ENCODE results near the gene SNAI3. TPM values are rescaled to one million over a fixed set of nuclear protein-coding genes. Genes with fewer than 3 reads are reported as not detected.

Gene SNAI3
- total RNA-seq, 1 experiment from 2014 or later, result 2.2 TPM

DNA sequence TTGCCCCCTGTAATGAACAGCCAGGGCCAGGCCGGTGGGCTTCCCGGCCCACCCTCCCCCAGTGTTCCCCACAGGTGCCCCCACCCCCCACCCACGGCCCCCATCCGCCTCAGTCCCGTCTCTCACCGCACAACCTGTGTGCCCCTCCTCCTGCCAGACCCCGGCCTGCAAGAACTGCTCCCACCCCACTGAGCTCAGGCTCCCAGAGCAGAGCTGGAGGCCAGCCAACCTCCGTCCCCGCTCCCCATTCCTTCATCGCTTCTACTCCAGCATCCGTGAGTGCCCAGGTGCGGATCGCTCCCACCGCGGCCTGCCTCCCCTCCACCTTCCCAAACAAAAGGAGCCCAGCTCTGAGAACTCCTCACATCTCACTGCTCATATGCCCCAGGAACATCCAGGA is 27.6 kb downstream of the SNAI3 start:
- POLR2A ChIA-PET, result no interaction called here
- Histone ChIP-seq H4K20me1 (ENCODE audit: insufficient read depth) (no peaks in the 10 kb centered on the region), H3K4me1 (ENCODE audit: control insufficient read depth in 1 of 2, insufficient read depth in 2 of 2, low read length in 2 of 2) (peaks cover 0 to 11% of the 10 kb centered on the region in 2 experiments; a peak in 3 of 4 replicates), H3K9me3 (ENCODE audit: control insufficient read depth in 1 of 2, insufficient read depth in 1 of 2, low read depth in 1 of 2, low read length in 2 of 2) (no peaks in the 10 kb centered on the region), H3K27me3 (ENCODE audit: insufficient read depth, low read length) (no peaks in the 10 kb centered on the region), H3K9ac (ENCODE audit: low read length) (no peak overlapping the region), H2AFZ (ENCODE audit: low read depth, low read length, poor library complexity, severe bottlenecking) (no peak overlapping the region), H3K4me3 (replicated peaks in 1 of 2; ENCODE audit: low read depth in 1 of 2, low read length in 2 of 2) (no peak overlapping the region), H3K9me2 (ENCODE audit: insufficient read depth) (no peaks in the 10 kb centered on the region), H3K27ac (ENCODE audit: low read depth, low read length) (no peak overlapping the region), H3K36me3 (ENCODE audit: control insufficient read depth in 1 of 2, insufficient read depth in 2 of 2, low read length in 2 of 2) (peaks cover 4 to 6% of the 10 kb centered on the region in 2 experiments; a peak in 2 of 4 replicates), H3K79me2 (ENCODE audit: insufficient read depth, low read length) (peaks cover 33% of the 10 kb centered on the region), H3K4me2 (ENCODE audit: low read length) (no peak overlapping the region)
- TF ChIP-seq SRF (IDR thresholded peaks at IDR 0.05; ENCODE audit: low read depth) (no peak), ZNF274 (IDR thresholded peaks at IDR 0.05; ENCODE audit: low read depth, low read length) (no peak), CBX3 (IDR thresholded peaks at IDR 0.05; ENCODE audit: low read depth) (no peak), ELF1 (IDR thresholded peaks at IDR 0.05; ENCODE audit: borderline replicate concordance, low read depth) (no peak), RAD21 (IDR thresholded peaks at IDR 0.05; ENCODE audit: low read depth) (no peak), ZFX (IDR thresholded peaks at IDR 0.05) (no peak), POLR2A (IDR thresholded peaks at IDR 0.05; ENCODE audit: borderline replicate concordance, extremely low read depth, insufficient read depth, insufficient read length) (no peak), SP1 (IDR thresholded peaks at IDR 0.05; ENCODE audit: low read depth) (no peak), CEBPB (IDR thresholded peaks at IDR 0.05; ENCODE audit: low read depth) (no peak)
- TF ChIP-seq, protein P1, sequence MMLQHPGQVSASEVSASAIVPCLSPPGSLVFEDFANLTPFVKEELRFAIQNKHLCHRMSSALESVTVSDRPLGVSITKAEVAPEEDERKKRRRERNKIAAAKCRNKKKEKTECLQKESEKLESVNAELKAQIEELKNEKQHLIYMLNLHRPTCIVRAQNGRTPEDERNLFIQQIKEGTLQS (IDR thresholded peaks at IDR 0.05), result no peak
- TF ChIP-seq, protein P2, sequence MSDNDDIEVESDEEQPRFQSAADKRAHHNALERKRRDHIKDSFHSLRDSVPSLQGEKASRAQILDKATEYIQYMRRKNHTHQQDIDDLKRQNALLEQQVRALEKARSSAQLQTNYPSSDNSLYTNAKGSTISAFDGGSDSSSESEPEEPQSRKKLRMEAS (IDR thresholded peaks at IDR 0.05), result no peak
- TF ChIP-seq, protein P3, sequence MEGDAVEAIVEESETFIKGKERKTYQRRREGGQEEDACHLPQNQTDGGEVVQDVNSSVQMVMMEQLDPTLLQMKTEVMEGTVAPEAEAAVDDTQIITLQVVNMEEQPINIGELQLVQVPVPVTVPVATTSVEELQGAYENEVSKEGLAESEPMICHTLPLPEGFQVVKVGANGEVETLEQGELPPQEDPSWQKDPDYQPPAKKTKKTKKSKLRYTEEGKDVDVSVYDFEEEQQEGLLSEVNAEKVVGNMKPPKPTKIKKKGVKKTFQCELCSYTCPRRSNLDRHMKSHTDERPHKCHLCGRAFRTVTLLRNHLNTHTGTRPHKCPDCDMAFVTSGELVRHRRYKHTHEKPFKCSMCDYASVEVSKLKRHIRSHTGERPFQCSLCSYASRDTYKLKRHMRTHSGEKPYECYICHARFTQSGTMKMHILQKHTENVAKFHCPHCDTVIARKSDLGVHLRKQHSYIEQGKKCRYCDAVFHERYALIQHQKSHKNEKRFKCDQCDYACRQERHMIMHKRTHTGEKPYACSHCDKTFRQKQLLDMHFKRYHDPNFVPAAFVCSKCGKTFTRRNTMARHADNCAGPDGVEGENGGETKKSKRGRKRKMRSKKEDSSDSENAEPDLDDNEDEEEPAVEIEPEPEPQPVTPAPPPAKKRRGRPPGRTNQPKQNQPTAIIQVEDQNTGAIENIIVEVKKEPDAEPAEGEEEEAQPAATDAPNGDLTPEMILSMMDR (IDR thresholded peaks at IDR 0.05 in 2 of 3, conservative IDR thresholded peaks at IDR 0.05 in 1 of 3; ENCODE audit: borderline replicate concordance in 1 of 3, insufficient read depth in 1 of 3, low read depth in 2 of 3, low read length in 2 of 3), result no peak
- intact Hi-C loops (cut with micrococcal nuclease), result no loop called here
- ATAC-seq (no peak), DNase-seq (ENCODE audit: low read depth, low spot score) (no peak)
- CTCF ChIA-PET, result interaction anchor here (0.5 kb wide), 1 partner anchor 16 kb away, joined by 3 read pairs; no protein-coding TSS in a partner anchor
- RAD21 ChIA-PET (ENCODE audit: low non-redundant PET in 1 of 2, low total read pairs in 2 of 2, uncharacterized antibody in 2 of 2, unreplicated experiment in 2 of 2), result no interaction called here
- BruUV-seq (replicated peaks), result no TSS peak
